Stimulated activated CD4-positive, alpha-beta T cell treated with anti-CD3 and anti-CD28 coated beads, Interleukin-1b, Interleukin-23, amount 100 ng/mL, for 1 hour (primary cell): ENCODE results near the gene KRTAP4-12.
"Not testable (repeated sequence)": the region's sequence is repeated elsewhere in the genome, so short reads cannot be mapped to it uniquely, and the experiment has no call there.

ENCODE experiments used
- DNase-seq, 2 donors: peaks; one replicate each; pipeline ENCODE4 v3.0.0-alpha.2; 2020; ENCODE audit warnings: low read depth in 2 of 2

Gene KRTAP4-12

GRCh38 chr17:41123991-41124371 is at the start of gene KRTAP4-12:
KRTAP4-12 (minus strand) TSS chr17:41124182; CDS start chr17:41124122, 60 bp downstream.
- not testable (repeated sequence) for DNase-seq

GRCh38 chr17:41171886-41172285 is 47.9 kb upstream of the KRTAP4-12 start:
- no peak for DNase-seq

- DNase-seq: no peak
These were observed 44.1 kb upstream of the KRTAP4-12 start, which contains the start of gene KRTAP4-3 for GRCh38 chr17:41168121-41168520. KRTAP4-3 (minus strand) TSS chr17:41168221; CDS start chr17:41168172, 49 bp downstream.

GRCh38 chr17:41167561-41167960 is 43.6 kb upstream of the KRTAP4-12 start:
- DNase-seq: no peak

GRCh38 chr17:41163828-41164227 is 39.8 kb upstream of the KRTAP4-12 start:
- no peak for DNase-seq

- no peak for DNase-seq
These were observed 36.7 kb upstream of the KRTAP4-12 start, which contains the start of gene KRTAP4-4 for GRCh38 chr17:41160648-41161047. KRTAP4-4 (minus strand) TSS chr17:41160748; CDS start chr17:41160691, 57 bp downstream.

GRCh38 chr17:41160190-41160589 is 36.2 kb upstream of the KRTAP4-12 start:
- DNase-seq: not testable (repeated sequence)

- no peak for DNase-seq
These were observed 29.9 kb upstream of the KRTAP4-12 start for GRCh38 chr17:41153856-41154255.

GRCh38 chr17:41151525-41151924 is 27.5 kb upstream of the KRTAP4-12 start:
- DNase-seq: no peak

- DNase-seq: no peak
These were observed 26.0 kb upstream of the KRTAP4-12 start for GRCh38 chr17:41150026-41150425.

- DNase-seq: no peak
These were observed 25.6 kb upstream of the KRTAP4-12 start, which contains the start of gene KRTAP4-5 for GRCh38 chr17:41149652-41149985. KRTAP4-5 (minus strand) TSS chr17:41149825; CDS start chr17:41149767, 58 bp downstream.

GRCh38 chr17:41148971-41149651 is 25.1 kb upstream of the KRTAP4-12 start:
- not testable (repeated sequence) for DNase-seq

- DNase-seq: no peak
These were observed 23.7 kb upstream of the KRTAP4-12 start for GRCh38 chr17:41147531-41148204.

- DNase-seq: no peak
These were observed 21.3 kb upstream of the KRTAP4-12 start for GRCh38 chr17:41145261-41145660.

GRCh38 chr17:41144846-41145245 is 20.9 kb upstream of the KRTAP4-12 start:
- DNase-seq: no peak

GRCh38 chr17:41141361-41141760 is 17.4 kb upstream of the KRTAP4-12 start:
- no peak for DNase-seq

GRCh38 chr17:41140360-41141131 is 16.6 kb upstream of the KRTAP4-12 start, which contains the start of gene KRTAP4-6:
KRTAP4-6 (minus strand) TSS chr17:41140544; CDS start chr17:41140487, 57 bp downstream.
- DNase-seq: no peak

GRCh38 chr17:41139865-41140264 is 15.9 kb upstream of the KRTAP4-12 start:
- not testable (repeated sequence) for DNase-seq

- DNase-seq: no peak
These were observed 10.1 kb upstream of the KRTAP4-12 start for GRCh38 chr17:41133880-41134735.

- no peak for DNase-seq
These were observed 8.0 kb upstream of the KRTAP4-12 start for GRCh38 chr17:41131979-41132378.

GRCh38 chr17:41127371-41127770 is 3.4 kb upstream of the KRTAP4-12 start:
- no peak for DNase-seq
